ENCODE results near the gene CD226. TPM values are rescaled to one million over a fixed set of nuclear protein-coding genes. Genes with fewer than 3 reads are reported as not detected.

The CD226 gene
- total RNA-seq, 4 donors from 2014 or later = 0.72 to 5.2 (median 1.3) TPM

GRCh38 chr18:69987870-69988269 lies 40.2 kb upstream of the CD226 start:
- TF ChIP-seq POLR2A (IDR thresholded peaks at IDR 0.05) (no peak), CTCF (IDR thresholded peaks at IDR 0.05) (no peak)
- intact Hi-C loops (cut with DNase I) = no loop called here
- no peaks in the 10 kb centered on the region for H3K9me3 ChIP-seq
- no peaks in the 10 kb centered on the region for H3K4me1 ChIP-seq
- H3K4me3 ChIP-seq = no peak overlapping the region
- no peak for DNase-seq
- peaks cover 0 to 16% (median 0%) of the 10 kb centered on the region in 3 donors for H3K36me3 ChIP-seq
- 86 to 96% methylated on average over 1 of the region's 1 CpG for WGBS, 2 donors
- H3K27me3 ChIP-seq = no peaks in the 10 kb centered on the region
- no peak overlapping the region for H3K27ac ChIP-seq

- TF ChIP-seq CTCF (IDR thresholded peaks at IDR 0.05) = no peak
- no peak for TF ChIP-seq POLR2A (IDR thresholded peaks at IDR 0.05)
- DNase-seq = no peak
- 88 to 91% methylated on average over 2 to 4 of the region's 4 CpGs for WGBS, 2 donors
- Histone ChIP-seq H3K27me3 (no peaks in the 10 kb centered on the region), H3K9me3 (no peaks in the 10 kb centered on the region), H3K36me3 (peaks cover 0 to 16% (median 0%) of the 10 kb centered on the region in 3 donors), H3K4me1 (no peaks in the 10 kb centered on the region), H3K27ac (no peak overlapping the region), H3K4me3 (no peak overlapping the region)
- intact Hi-C loops (cut with DNase I) = no loop called here
Measured at GRCh38 chr18:69985239-69985638, 37.6 kb upstream of the CD226 start.

GRCh38 chr18:69982417-69982816 lies 34.7 kb upstream of the CD226 start:
- H3K4me3 ChIP-seq = no peak overlapping the region
- H3K27ac ChIP-seq = no peak overlapping the region
- no peak for TF ChIP-seq CTCF (IDR thresholded peaks at IDR 0.05)
- no peak for TF ChIP-seq POLR2A (IDR thresholded peaks at IDR 0.05)
- H3K27me3 ChIP-seq = no peaks in the 10 kb centered on the region
- WGBS, 2 donors = 88 to 89% methylated on average over 4 of the region's 4 CpGs
- no peak for DNase-seq
- intact Hi-C loops (cut with DNase I) = no loop called here
- no peaks in the 10 kb centered on the region for H3K4me1 ChIP-seq
- peaks cover 0 to 6% (median 4%) of the 10 kb centered on the region in 3 donors for H3K9me3 ChIP-seq
- H3K36me3 ChIP-seq = peaks cover 0 to 6% (median 0%) of the 10 kb centered on the region in 3 donors

GRCh38 chr18:69981948-69982347 lies 34.3 kb upstream of the CD226 start:
- TF ChIP-seq POLR2A (IDR thresholded peaks at IDR 0.05) = no peak
- WGBS, 2 donors = 64 to 69% methylated on average over 2 of the region's 2 CpGs
- Histone ChIP-seq H3K36me3 (peaks cover 0 to 6% (median 0%) of the 10 kb centered on the region in 3 donors), H3K27me3 (no peaks in the 10 kb centered on the region), H3K4me3 (no peak overlapping the region), H3K9me3 (peaks cover 0 to 11% (median 8%) of the 10 kb centered on the region in 3 donors), H3K27ac (no peak overlapping the region), H3K4me1 (no peaks in the 10 kb centered on the region)
- DNase-seq = no peak
- intact Hi-C loops (cut with DNase I) = no loop called here

GRCh38 chr18:69980982-69981804 lies 33.5 kb upstream of the CD226 start:
- no peak for TF ChIP-seq CTCF (IDR thresholded peaks at IDR 0.05)
- no peak for TF ChIP-seq POLR2A (IDR thresholded peaks at IDR 0.05)
- peaks cover 0 to 18% (median 8%) of the 10 kb centered on the region in 3 donors for H3K9me3 ChIP-seq
- no peaks in the 10 kb centered on the region for H3K27me3 ChIP-seq
- no peak overlapping the region for H3K4me3 ChIP-seq
- no peak overlapping the region for H3K27ac ChIP-seq
- no peaks in the 10 kb centered on the region for H3K4me1 ChIP-seq
- WGBS, 2 donors = 57 to 73% methylated on average over 3 of the region's 3 CpGs
- no peaks in the 10 kb centered on the region for H3K36me3 ChIP-seq
- intact Hi-C loops (cut with DNase I) = no loop called here
- DNase-seq = no peak
